Measurements from ENCODE around the gene ZBTB20.

DNA sequence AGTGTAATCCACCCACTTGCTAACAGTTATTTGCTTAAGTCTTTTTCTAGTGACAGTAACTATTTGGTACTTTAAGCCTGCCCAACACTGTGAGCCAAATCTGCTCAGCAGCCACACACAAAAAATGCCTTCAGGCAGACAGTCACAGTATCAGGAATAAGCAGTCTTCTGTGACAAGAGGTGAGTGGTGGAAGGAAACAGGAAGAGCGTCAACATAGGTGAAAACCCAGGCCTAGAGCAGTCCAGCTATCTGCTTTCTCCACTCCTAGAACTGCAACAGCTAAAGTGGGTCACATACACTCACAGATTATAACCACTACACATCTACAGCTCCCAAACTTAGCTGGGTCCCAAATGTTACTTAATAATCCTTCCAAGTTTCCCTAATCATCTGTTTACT, 213.7 kb downstream of the ZBTB20 start:
- no peak for TF ChIP-seq CTCF (IDR thresholded peaks at IDR 0.05; ENCODE audit: low read depth, low read length)
- TF ChIP-seq EZH2phosphoT487 (IDR thresholded peaks at IDR 0.05; ENCODE audit: low read depth): no peak

Measured in OCI-LY3 (cell line).